AG08395 (cell line): Measurements from ENCODE around the gene HTT.

Experiments used
- DNase-seq: peaks from one replicate; pipeline ENCODE4 v3.0.0; 2012; ENCODE audit warnings: mixed read lengths, low spot score

The HTT gene

DNA sequence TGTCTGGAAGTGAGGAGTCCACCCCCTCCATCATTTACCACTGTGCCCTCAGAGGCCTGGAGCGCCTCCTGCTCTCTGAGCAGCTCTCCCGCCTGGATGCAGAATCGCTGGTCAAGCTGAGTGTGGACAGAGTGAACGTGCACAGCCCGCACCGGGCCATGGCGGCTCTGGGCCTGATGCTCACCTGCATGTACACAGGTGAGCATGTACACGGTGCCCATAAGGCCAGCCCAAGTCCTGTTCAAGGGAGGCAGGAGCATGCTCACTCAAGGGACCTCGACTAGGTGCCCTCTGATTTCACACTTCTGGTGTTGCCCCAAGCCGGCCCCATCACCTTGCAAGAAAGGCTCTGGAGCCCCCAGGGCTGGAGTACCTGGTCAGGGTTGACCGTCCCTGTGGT lies 161.1 kb downstream of the HTT start:
- no peak for DNase-seq

- no peak for DNase-seq
These were observed 161.9 kb downstream of the HTT start for GRCh38 chr4:3236326-3236878.

DNA sequence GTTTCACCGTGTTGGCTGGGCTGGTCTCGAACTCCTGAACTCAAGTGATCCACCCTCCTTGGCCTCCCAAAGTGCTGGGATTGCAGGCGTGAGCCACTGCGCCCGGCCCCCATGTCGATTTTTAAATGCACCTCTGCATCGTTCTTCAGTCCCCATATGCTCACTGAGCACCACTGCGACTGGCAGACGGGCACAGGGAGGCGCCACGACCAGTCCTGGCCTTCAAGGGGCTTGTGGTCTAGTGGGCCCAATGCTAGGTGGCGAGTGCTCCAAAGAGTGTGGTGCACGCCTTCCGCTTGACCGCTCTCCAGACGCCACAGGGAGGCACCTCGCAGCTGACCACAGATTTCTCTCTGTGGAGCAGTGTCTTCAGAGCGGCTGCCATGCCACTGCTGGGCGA lies 162.8 kb downstream of the HTT start:
- DNase-seq = no peak

- DNase-seq = no peak
These were observed 163.5 kb downstream of the HTT start for GRCh38 chr4:3237712-3238560.

DNA sequence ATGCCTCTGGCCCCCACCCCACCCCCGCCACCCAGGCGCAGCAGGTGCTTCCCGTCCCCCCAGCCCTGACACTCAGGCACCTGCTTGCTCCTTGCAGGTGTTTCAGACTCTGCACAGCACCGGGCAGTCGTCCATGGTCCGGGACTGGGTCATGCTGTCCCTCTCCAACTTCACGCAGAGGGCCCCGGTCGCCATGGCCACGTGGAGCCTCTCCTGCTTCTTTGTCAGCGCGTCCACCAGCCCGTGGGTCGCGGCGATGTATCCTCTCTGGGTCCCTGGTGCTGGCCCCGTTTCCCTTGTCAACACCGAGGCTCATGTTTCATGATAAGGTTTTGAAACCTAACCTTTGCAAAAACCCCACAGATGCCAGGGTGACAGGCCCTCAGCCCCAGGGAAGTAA lies 164.2 kb downstream of the HTT start:
- no peak for DNase-seq

DNA sequence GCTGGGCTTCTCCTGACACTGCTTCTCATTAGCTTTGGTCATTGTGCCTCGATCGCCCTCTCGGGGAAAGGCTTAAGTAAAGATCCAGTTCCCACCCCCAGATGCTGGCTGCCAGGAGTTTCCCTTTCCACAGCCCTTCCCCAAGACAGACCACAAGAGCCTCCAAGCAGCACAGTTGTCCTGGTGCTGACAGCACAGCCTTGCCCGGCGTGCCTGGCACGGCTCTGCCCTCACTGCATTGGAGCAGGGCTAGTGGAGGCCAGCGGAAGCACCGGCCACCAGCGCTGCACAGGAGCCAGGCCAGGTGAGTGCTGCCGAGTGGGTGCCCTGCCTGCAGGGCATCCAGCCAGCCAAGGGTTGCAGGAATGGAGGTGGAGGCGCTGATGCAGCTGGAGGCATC lies 164.8 kb downstream of the HTT start:
- no peak for DNase-seq

DNA sequence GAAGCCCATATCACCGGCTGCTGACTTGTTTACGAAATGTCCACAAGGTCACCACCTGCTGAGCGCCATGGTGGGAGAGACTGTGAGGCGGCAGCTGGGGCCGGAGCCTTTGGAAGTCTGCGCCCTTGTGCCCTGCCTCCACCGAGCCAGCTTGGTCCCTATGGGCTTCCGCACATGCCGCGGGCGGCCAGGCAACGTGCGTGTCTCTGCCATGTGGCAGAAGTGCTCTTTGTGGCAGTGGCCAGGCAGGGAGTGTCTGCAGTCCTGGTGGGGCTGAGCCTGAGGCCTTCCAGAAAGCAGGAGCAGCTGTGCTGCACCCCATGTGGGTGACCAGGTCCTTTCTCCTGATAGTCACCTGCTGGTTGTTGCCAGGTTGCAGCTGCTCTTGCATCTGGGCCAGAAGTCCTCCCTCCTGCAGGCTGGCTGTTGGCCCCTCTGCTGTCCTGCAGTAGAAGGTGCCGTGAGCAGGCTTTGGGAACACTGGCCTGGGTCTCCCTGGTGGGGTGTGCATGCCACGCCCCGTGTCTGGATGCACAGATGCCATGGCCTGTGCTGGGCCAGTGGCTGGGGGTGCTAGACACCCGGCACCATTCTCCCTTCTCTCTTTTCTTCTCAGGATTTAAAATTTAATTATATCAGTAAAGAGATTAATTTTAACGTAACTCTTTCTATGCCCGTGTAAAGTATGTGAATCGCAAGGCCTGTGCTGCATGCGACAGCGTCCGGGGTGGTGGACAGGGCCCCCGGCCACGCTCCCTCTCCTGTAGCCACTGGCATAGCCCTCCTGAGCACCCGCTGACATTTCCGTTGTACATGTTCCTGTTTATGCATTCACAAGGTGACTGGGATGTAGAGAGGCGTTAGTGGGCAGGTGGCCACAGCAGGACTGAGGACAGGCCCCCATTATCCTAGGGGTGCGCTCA lies 165.8 kb downstream of the HTT start:
- no peak for DNase-seq

GRCh38 chr4:3240936-3241522 lies 166.5 kb downstream of the HTT start:
- no peak for DNase-seq

GRCh38 chr4:3241898-3242524 lies 167.5 kb downstream of the HTT start:
- no peak for DNase-seq

DNA sequence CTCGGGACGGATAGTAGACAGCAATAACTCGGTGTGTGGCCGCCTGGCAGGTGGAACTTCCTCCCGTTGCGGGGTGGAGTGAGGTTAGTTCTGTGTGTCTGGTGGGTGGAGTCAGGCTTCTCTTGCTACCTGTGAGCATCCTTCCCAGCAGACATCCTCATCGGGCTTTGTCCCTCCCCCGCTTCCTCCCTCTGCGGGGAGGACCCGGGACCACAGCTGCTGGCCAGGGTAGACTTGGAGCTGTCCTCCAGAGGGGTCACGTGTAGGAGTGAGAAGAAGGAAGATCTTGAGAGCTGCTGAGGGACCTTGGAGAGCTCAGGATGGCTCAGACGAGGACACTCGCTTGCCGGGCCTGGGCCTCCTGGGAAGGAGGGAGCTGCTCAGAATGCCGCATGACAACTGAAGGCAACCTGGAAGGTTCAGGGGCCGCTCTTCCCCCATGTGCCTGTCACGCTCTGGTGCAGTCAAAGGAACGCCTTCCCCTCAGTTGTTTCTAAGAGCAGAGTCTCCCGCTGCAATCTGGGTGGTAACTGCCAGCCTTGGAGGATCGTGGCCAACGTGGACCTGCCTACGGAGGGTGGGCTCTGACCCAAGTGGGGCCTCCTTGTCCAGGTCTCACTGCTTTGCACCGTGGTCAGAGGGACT lies 168.8 kb downstream of the HTT start:
- DNase-seq = no peak

GRCh38 chr4:3244002-3244401 lies 169.5 kb downstream of the HTT start:
- no peak for DNase-seq

- DNase-seq = no peak
These were observed 170.3 kb downstream of the HTT start for GRCh38 chr4:3244747-3245146.

- no peak for DNase-seq
These were observed 171.2 kb downstream of the HTT start for GRCh38 chr4:3245676-3246075.

- DNase-seq = no peak
These were observed 172.2 kb downstream of the HTT start for GRCh38 chr4:3246458-3247398.

GRCh38 chr4:3247399-3248177 lies 173.1 kb downstream of the HTT start:
- DNase-seq = no peak

- no peak for DNase-seq
These were observed 173.6 kb downstream of the HTT start for GRCh38 chr4:3248178-3248480.

DNA sequence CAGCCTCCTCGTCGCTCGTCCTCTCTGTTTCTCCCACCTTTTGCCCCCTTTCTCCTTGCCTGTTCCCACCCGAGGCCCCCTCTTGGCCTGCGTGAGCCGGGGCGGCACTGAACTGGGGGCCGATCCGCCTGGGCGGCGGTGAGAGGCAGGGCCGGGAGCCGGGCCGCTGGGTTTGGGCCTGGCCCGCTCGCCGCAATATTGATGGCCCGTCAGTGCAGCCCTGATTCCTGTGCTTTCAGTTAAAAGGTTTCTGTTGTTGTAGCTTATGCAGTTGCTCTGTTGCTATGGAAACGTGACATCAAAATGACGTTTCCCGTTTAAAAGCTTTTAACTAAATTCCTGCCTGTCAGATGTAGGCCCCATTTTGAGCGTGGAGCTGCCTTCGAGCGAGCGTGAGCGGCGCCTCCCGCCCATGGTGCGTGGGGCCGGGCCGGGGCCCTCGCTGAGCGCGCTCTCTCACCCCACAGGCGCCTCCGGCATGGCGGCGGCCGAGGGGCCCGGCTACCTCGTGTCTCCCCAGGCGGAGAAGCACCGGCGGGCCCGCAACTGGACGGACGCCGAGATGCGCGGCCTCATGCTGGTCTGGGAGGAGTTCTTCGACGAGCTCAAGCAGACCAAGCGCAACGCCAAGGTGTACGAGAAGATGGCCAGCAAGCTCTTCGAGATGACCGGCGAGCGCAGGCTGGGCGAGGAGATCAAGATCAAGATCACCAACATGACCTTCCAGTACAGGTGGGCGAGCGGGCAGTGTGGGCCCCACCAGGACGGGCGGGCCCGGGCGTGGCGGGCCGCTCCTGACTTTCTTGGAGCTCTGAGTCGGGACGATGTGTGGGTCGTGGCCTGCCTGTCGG lies 174.6 kb downstream of the HTT start, which contains the start of gene MSANTD1:
TSS of gene MSANTD1 (plus strand) at position 349 of the 851 bp plus-strand sequence. CDS start at position 413, 64 bp downstream.
- DNase-seq = peak; percentile 34

GRCh38 chr4:3249711-3250437 lies 175.4 kb downstream of the HTT start:
- DNase-seq = no peak
